HG03139 (cell line): ENCODE data around the gene HSPA6.
"Not testable (repeated sequence)": the region's sequence is repeated elsewhere in the genome, so short reads cannot be mapped to it uniquely, and the experiment has no call there.

Source experiments
- ATAC-seq: cut with Tn5 transposase; IDR thresholded peaks from one replicate; pipeline ENCODE4 v1.9.1; 2021; ENCODE audit not compliant: unreplicated experiment

The HSPA6 gene

DNA sequence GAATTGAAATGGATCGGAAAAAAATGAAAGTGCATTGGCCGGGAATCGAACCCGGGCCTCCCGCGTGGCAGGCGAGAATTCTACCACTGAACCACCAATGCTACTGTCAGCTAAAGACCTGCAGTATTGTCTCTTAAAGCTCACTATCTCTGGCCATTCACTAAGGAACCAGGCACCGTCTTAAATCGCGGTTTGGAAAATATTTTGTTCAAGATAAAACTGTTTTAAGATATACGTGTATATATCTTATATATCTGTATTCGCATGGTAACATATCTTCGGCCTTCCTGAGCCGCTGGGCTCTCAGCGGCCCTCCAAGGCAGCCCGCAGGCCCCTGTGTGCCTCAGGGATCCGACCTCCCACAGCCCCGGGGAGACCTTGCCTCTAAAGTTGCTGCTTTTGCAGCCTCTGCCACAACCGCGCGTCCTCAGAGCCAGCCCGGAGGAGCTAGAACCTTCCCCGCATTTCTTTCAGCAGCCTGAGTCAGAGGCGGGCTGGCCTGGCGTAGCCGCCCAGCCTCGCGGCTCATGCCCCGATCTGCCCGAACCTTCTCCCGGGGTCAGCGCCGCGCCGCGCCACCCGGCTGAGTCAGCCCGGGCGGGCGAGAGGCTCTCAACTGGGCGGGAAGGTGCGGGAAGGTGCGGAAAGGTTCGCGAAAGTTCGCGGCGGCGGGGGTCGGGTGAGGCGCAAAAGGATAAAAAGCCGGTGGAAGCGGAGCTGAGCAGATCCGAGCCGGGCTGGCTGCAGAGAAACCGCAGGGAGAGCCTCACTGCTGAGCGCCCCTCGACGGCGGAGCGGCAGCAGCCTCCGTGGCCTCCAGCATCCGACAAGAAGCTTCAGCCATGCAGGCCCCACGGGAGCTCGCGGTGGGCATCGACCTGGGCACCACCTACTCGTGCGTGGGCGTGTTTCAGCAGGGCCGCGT, at the start of gene HSPA6:
HSPA6 (plus strand) TSS at position 724 of the 925 bp plus-strand sequence; CDS start at position 843, 119 bp downstream.
- not testable (repeated sequence) for ATAC-seq

DNA sequence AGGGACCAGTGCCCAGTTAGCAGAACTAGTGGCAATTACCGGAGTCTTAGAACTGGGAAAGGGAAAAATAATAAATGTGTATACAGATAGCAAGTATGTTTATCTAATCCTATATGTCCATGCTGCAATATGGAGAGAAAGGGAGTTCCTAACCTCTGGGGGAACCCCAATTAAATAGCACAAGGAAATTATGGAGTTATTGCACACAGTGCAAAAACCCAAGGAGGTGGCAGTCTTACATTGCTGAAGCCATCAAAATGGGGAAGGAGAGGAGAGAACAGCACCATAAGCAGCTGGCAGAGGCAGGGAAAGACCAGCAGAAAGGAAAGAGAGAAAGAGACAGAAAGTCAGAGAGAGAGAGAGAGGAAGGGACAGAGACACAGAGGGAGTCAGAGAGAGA, 46.6 kb upstream of the HSPA6 start:
- ATAC-seq: not testable (repeated sequence)

DNA sequence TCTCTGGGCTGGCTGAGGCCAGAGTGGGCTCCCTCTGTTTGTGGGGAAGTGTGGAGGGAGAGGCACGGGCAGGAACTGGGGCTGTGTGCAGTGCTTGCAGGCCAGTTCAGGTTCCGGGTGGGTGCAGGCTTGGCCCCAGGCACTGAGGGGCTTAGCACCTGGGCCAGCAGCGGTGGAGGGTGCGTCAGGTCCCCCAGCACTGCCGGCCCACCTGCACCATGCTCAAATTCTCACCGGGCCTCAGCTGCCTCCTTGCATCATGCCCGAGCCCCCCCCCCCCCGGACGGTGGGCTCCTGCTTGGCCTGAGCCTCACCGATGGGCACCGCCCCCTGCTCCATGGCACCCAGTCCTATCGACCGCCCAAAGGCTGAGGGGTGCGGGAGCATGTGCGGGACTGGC, 45.4 kb upstream of the HSPA6 start:
- no peak for ATAC-seq

GRCh38 chr1:161480381-161481035, 43.8 kb upstream of the HSPA6 start:
- no peak for ATAC-seq

DNA sequence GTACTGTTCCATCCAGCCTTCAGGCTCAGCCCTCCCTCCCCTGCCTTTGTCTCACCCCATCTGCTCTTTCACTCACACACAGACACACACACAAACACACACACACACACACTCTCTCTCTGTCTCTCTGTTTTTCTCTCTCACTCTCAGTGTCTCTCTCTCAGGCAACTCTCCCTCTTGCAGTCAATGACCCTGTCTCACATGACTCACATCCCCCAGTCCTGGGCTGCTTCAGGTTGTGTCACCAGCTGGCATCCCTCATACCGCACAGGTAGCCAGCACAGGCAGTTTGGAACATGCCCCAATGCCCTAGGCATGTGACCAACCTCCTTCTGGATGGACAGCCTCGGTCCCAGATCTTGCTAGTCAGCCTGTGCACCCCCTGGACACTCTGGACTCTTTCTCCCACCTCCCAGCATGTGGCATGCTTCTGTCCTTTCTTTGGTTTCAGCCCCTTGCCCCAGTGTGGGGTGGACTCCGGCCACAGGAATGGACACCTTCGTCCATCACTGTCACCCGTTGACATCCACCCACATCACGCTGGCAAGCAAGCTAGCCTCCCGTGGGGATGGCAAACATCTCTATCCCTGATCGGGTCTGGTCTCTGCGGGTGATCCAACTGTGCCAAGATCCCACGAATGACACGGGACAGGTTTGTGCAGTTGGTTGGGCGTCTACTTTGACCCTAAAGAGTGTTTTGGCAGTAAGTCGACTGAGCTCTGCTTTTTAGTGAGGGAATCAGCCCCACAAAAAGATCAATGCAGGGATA, 42.5 kb upstream of the HSPA6 start:
- no peak for ATAC-seq

DNA sequence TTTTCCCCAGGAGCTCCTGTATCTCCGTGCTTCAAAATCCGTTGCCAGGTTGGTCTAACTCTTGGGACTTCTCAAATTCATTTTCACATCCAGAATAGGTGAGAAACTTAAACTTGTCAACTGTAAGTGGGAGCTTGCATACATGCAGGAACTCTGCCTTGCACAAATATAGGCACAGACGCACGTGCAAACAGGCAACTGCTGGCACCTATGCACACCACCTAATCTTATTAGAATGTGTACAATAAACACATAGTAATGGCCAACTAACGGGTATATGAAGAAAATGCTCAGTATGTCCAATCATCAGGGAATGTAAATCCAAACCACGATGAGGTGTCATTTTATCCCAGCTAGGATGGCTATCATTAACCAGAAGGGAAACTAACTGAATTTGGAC, 41.7 kb upstream of the HSPA6 start:
- no peak for ATAC-seq

- no peak for ATAC-seq
Observed at GRCh38 chr1:161483361-161483760, 41.0 kb upstream of the HSPA6 start.

- no peak for ATAC-seq
Observed at GRCh38 chr1:161484613-161485012, 39.7 kb upstream of the HSPA6 start.

- no peak for ATAC-seq
Observed at GRCh38 chr1:161486806-161487741, 37.3 kb upstream of the HSPA6 start.

DNA sequence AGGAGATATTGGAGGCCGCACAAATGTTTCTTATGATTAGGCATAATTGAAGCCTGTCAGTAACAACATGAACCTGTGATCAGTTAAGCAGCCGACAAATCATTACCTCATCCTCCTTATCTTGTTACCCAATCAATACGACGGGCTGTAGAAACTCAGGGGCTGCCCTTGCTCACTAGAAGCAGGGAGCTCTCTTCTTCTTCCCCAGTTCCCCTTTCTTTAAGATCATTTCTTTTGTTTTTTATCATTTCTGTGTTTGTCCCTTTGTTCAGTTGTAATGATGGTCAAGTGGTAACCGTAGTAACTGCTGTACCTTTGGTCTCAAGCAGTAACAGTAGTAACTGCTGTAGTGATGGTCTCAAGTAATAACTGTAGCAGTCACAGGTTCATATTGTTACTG, 32.9 kb upstream of the HSPA6 start:
- ATAC-seq: no peak

- no peak for ATAC-seq
Observed at GRCh38 chr1:161492827-161493226, 31.5 kb upstream of the HSPA6 start.

GRCh38 chr1:161494091-161494735, 30.1 kb upstream of the HSPA6 start:
- ATAC-seq: no peak

DNA sequence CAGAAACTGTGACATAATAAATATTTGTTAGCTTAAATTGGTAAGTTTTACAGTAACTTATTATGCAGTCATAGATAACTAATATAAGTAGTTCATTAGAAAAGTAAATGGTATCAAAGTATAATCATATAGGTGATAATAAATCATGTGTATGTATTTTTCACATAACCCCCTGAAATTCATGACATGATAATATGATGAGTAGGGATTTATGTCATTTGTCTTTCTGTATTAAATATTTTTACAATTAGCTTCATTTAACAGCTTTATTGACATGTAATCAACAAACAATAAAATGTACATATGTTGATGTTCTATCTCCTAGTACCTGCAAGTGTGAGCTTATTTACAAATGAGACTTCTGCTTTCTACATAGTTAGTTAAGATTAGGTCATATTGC, 28.9 kb upstream of the HSPA6 start:
- ATAC-seq: no peak

DNA sequence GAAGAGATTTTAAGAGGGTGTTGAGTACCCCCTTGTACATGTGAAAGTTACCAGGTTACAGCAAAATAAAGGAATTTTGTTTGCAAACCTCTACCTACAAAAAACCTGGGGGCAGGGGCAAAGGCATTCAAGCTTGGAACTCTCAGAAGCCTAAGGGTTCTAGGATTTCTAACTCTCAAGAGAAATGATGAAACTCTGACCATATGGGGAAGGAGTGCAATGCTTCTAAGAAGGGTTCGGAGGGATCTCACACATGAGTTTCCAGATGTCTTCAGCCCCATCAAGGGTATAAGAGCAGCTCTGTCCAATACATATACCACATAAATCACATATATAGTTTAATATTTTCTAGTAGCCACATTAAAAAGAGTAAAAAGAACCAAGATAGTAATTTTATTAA, 26.4 kb upstream of the HSPA6 start:
- ATAC-seq: no peak

- ATAC-seq: no peak
Observed at GRCh38 chr1:161498646-161499045, 25.7 kb upstream of the HSPA6 start.

- ATAC-seq: no peak
Observed at GRCh38 chr1:161499099-161500039, 25.0 kb upstream of the HSPA6 start.

DNA sequence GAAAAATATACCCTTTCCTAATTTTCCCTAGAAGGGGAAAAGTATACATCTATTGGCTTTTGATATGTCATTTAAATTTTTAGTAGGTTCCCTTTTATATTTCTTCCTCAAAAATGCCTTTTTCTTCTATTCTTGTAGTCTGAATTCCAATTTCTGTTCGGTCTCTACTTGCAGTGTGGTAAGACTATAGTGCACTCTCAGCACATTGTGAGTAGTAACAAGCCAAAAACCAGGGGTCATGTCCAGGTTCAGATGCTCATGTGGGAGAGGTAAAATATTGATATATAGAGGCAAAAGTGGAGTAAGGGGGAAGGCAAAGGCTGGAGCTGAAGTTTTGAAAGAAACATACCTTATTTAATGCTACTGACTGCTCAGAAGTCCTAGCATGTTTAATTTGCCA, 23.1 kb upstream of the HSPA6 start:
- ATAC-seq: no peak

DNA sequence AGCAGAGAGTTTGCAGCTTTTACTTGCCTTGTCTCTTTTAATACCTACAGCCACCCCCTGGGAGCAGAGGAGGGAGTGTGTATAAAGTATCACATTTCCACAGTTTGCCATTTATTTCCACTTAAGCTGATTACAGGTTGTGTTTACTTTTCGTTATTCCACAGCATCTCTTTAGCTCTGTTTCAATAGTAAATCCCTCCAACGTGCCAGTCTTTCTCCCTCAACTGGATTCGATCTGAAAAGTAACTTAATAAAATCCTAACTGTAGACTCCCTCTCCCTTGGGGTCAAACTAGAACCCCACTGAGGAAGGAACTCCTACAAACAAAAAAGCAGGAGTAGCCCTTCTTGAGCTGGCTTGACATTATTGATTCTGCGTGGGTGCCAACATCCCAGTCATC, 22.2 kb upstream of the HSPA6 start:
- no peak for ATAC-seq
